Mucosa of stomach (tissue), 1 donor: ENCODE results near the gene DTX3.
"Not testable (repeated sequence)": the region's sequence is repeated elsewhere in the genome, so short reads cannot be mapped to it uniquely, and the experiment has no call there.

ENCODE experiments used
- H3K27me3 ChIP-seq: one replicate; pipeline ENCODE4 v1.7.0; 2013; ENCODE audit warnings: mild to moderate bottlenecking, low read length; ENCODE audit not compliant: control insufficient read depth, insufficient read depth
- H3K36me3 ChIP-seq: one replicate; pipeline ENCODE4 v1.7.0; 2013; ENCODE audit warnings: low read length; ENCODE audit not compliant: control insufficient read depth, insufficient read depth
- H3K4me1 ChIP-seq: one replicate; pipeline ENCODE4 v1.7.0; 2013; ENCODE audit warnings: mild to moderate bottlenecking, low read length; ENCODE audit not compliant: control insufficient read depth, insufficient read depth
- H3K4me3 ChIP-seq: one replicate; pipeline ENCODE4 v1.7.0; 2013; ENCODE audit warnings: low read length
- H3K9ac ChIP-seq: one replicate; pipeline ENCODE4 v1.7.0; 2013; ENCODE audit warnings: mild to moderate bottlenecking, low read length, moderate library complexity
- H3K9me3 ChIP-seq: one replicate; pipeline ENCODE4 v1.7.0; 2013; ENCODE audit warnings: mild to moderate bottlenecking, low read length, moderate library complexity; ENCODE audit not compliant: control insufficient read depth
- donor health status: Pancreatic carcinoma.

Gene DTX3

DNA sequence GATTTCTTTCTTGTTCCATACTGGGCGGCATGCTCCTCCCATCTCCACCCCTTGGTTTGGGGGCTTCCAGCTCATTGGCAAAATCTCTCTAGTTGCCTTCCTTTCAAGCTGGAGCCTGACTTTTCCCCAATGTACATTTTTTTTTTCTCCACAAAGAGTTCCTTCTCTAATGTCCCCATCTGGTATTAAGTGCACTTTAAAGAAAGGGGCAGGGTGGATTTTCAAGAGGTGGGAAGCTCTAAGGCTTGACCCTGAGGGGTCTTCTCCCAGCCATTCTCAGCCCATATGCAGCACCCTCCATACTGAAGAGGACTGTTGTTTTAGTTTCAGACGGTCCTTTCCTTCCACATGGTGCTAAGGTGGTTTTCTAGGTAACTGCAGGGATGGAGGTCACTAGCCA, 19.5 kb upstream of the DTX3 start:
- Histone ChIP-seq H3K9ac (no peak overlapping the region), H3K27me3 (peaks cover 6% of the 10 kb centered on the region), H3K4me1 (no peaks in the 10 kb centered on the region), H3K9me3 (no peaks in the 10 kb centered on the region), H3K36me3 (no peaks in the 10 kb centered on the region), H3K4me3 (no peak overlapping the region)

DNA sequence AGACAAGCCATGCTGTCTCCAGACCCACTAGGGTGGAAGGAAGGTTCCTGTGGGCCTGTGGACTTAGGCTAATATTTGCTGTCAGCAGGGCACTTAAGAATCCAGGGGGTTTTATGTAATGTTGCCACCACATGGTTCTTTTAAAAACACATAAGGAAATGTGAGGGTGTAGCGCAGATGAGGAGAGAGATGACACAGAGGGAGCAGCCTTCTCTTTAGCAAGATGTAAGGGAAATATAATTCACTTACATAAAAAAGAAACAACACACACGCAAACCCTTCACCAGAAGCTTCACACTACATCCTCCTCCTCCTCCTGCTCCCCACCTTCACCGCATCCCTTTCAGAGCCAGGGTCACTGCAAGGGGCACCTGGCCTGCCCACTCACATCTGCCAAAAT, 18.5 kb upstream of the DTX3 start:
- Histone ChIP-seq H3K9ac (no peak overlapping the region), H3K4me3 (no peak overlapping the region), H3K36me3 (no peaks in the 10 kb centered on the region), H3K9me3 (no peaks in the 10 kb centered on the region), H3K4me1 (peaks cover 6% of the 10 kb centered on the region), H3K27me3 (peaks cover 6% of the 10 kb centered on the region)

DNA sequence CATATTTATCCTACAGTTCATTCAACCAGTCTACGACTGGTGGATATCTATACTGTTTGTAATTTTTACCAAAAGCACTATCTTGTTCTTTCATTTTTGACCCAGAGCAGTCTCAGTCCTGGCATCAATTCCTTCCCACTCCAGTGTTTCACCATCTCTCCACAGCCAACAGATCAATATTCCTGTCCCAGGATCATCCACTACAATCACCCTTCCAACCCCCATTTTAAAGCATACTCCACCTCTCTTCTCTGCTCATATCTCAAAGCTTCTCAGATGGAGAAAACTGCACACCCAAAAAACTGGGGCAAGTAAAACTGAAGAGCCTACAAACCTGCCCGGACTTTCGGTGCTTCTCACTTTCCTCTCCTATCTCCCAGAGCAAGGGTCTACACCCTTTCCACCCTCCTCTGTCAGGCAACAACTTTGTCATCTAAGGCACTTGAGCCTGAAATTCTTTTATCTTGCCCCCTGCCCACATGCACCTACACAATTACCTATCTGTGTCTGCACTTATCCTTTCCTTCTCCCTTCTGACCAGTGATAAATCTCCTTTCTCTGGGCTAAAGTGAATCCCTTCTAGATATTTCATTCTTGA, 17.7 kb upstream of the DTX3 start:
- Histone ChIP-seq H3K9me3 (no peaks in the 10 kb centered on the region), H3K27me3 (peaks cover 6% of the 10 kb centered on the region), H3K9ac (no peak overlapping the region), H3K4me3 (no peak overlapping the region), H3K36me3 (no peaks in the 10 kb centered on the region), H3K4me1 (peaks cover 12% of the 10 kb centered on the region)

DNA sequence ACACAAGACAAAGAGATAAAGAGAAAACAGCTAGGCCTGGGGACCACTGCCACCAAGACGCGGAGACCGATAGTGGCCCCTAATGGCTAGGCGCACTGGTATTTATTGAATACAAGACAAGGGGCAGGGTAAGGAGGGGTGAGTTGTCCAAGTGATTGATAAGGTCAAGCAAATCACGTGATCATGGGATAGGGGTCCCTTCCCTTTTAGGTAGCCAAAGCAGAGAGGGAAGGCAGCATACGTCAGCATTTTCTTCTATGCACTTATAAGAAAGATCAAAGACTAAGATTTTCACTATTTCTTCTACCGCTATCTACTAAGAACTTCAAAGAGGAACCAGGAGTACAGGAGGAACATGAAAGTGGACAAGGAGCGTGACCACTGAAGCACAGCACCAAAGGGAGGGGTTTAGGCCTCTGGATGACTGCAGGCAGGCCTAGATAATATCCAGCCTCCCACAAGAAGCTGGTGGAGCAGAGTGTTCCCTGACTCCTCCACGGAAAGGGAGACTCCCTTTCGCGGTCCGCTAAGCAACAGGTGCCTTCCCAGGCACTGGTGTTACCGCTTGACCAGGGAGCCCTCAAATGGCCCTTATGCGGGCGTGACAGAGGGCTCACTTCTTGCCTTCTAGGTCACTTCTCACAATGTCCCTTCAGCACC, 15.5 kb upstream of the DTX3 start:
- not testable (repeated sequence) for H3K9me3 ChIP-seq, H3K9ac ChIP-seq, H3K4me3 ChIP-seq, H3K36me3 ChIP-seq, H3K27me3 ChIP-seq
- H3K4me1 ChIP-seq, result peaks cover 24% of the 10 kb centered on the region

DNA sequence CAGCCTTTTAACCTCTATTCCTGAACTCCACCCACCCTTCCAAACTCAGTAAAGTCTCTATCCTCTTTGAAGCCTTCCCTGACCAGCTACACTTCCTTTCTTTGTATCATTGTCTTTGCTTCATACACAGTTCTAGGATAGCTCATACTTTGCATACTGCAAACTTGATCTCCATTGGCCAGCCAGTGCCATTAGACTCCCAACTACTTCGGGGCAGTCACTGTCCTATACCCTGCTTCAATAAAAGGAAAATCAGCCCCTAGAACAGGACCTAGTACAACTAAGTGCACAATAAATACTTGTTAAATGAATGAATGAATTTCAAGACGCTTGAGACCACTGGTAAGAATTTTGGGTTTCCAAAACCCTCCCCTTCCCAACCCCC, 14.2 kb upstream of the DTX3 start:
- Histone ChIP-seq H3K9me3 (no peaks in the 10 kb centered on the region), H3K27me3 (no peaks in the 10 kb centered on the region), H3K9ac (peak overlapping the region; percentile 95), H3K36me3 (no peaks in the 10 kb centered on the region), H3K4me1 (peaks cover 24% of the 10 kb centered on the region), H3K4me3 (peak overlapping the region; percentile 99)

DNA sequence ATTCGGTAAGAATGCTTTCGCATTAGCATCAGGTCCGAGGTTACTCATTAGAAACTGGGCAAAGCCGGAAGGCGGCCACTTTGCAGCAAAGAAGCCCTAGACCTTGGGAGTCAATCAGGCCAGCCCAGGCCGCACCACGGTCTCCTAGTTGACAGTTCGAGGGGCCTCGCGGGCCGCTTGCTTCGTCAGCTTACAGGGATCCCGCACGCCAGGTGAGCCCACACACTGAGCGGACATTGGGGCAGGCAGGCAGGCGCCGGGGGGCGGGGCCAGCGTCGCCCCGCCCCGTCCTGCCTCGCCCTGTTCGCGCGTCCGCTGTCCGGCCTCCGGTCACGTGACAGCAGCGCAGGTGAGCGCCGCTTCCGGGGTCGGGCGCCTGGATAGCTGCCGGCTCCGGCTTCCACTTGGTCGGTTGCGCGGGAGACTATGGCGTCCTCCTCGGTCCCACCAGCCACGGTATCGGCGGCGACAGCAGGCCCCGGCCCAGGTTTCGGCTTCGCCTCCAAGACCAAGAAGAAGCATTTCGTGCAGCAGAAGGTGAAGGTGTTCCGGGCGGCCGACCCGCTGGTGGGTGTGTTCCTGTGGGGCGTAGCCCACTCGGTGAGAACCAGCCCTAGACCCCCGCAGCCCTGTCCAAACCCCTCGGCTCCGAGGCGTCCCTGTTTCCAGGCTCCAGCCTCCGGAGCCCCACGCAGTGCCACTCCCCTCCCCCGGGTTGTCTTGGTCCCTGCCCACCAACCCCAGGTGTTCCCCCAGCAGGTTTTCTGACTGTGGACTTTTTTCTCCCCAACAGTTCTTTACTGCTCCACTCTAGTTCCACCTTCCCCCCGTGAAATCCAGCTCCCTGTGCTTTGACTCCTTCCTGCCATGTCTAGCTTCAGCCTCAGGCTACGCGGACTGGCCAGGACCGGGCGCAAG, 13.5 kb upstream of the DTX3 start, which contains the start of gene PIP4K2C:
Gene PIP4K2C (plus strand): TSS at position 329 of the 918 bp plus-strand sequence. CDS start 98 bp downstream, at position 427.
- H3K9me3 ChIP-seq, result no peaks in the 10 kb centered on the region
- H3K4me1 ChIP-seq, result peaks cover 24% of the 10 kb centered on the region
- H3K9ac ChIP-seq, result peak within 1 kb of the TSS; percentile 95
- no peaks in the 10 kb centered on the region for H3K27me3 ChIP-seq
- H3K36me3 ChIP-seq, result no peaks in the 10 kb centered on the region
- H3K4me3 ChIP-seq, result peak within 1 kb of the TSS; percentile 99

DNA sequence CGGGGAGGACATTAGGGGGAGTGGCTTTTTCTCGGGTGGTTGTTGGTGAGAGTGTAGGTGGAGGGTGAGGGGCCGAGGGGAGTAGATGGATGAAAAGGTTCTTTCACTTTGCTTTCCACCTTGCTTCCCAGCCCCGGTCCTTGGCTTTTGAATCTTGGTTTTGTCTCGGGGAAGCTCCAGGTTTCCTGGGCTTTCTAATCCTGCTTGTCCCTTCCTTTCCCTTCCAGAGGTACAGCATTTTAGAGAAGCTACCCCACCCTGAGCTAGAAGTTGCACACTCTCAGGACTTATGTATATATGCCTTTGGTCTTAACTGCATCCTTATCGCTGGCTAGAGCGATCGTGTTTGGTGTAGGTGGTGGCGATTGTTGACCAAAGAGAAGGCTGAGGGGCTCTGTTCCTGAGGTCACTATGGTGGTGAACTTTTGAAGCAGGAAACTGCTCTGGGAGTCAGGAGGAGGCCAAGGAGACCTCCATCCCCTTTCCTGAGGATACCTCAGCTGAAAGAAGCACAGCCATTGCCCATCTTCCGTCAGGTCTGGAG, 12.8 kb upstream of the DTX3 start:
- Histone ChIP-seq H3K36me3 (no peaks in the 10 kb centered on the region), H3K27me3 (no peaks in the 10 kb centered on the region), H3K9me3 (no peaks in the 10 kb centered on the region), H3K9ac (peak overlapping the region; percentile 95), H3K4me1 (peaks cover 24% of the 10 kb centered on the region), H3K4me3 (peak overlapping the region; percentile 99)

DNA sequence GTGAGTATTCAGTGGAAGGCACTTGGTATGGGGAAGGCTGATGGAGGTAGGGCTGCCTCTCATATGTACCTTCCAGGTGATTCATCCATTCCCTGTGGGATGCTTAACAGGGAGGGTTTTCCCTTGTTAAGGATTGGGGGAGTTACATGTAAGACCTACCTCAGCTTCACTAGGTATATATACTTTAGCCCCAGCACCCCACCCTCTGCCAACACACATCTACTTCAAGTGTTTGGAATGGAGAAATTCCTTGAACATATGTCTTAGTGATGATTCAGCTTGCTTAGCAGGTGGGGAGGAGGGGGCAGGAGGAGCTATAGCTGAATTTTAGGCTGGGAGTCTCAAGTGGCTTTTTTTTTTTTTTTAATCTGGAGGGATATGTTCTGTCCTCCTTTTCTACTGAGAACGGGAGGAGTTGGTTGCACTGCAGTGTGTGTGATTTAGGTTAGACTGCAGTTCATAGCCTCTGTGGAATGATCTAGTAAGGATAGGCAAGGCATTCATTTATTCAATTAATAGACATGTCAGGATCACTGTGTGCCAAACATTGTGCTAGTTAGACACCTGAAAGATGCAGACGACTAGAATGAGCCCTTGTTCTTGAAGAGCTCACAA, 12.0 kb upstream of the DTX3 start:
- Histone ChIP-seq H3K4me1 (peaks cover 24% of the 10 kb centered on the region), H3K36me3 (no peaks in the 10 kb centered on the region), H3K4me3 (peak overlapping the region; percentile 99), H3K27me3 (no peaks in the 10 kb centered on the region), H3K9me3 (no peaks in the 10 kb centered on the region), H3K9ac (peak overlapping the region; percentile 13)

DNA sequence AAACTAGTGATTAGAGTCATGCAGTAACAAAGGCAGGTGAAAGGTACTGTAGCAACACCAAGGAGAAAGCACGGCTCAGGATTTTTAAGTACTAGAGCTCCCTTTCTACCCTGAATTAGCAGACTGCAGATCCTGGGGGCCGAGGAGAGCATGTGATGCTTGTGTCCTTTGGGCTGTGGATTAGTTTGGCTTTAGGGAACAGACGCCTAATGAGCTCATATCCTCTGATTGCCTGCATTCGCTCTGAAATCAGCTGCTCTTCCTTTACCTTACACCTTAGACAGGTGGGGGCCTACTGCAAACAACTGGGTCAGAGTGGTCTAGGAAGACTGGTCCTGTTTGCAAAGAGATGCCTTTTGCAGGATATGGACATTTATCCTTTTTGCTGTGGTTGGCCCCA, 11.4 kb upstream of the DTX3 start:
- no peaks in the 10 kb centered on the region for H3K9me3 ChIP-seq
- peaks cover 24% of the 10 kb centered on the region for H3K4me1 ChIP-seq
- no peak overlapping the region for H3K4me3 ChIP-seq
- no peaks in the 10 kb centered on the region for H3K27me3 ChIP-seq
- peak overlapping the region; percentile 13 for H3K9ac ChIP-seq
- H3K36me3 ChIP-seq, result no peaks in the 10 kb centered on the region

DNA sequence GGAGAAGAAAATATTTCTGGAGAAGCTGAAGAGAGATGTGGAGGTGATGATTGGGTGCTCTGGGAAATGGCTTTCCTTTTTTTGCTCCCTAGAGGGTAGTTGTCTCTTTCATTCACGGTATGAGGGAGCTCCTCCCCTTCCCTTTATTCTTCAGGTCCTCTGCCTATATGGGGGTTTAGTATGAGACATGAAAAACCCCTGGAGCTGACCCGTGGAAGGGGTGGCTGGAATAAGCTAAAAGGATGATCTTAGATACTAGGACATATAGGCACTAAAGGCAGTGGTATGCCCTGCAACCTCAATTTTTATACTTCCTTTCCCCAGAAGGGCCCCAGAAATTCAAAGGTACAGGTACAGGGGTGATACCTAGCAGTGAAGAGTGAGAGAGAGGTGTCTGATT, 4.2 kb upstream of the DTX3 start:
- H3K9ac ChIP-seq, result no peak overlapping the region
- H3K4me3 ChIP-seq, result no peak overlapping the region
- peaks cover 15% of the 10 kb centered on the region for H3K4me1 ChIP-seq
- H3K9me3 ChIP-seq, result no peaks in the 10 kb centered on the region
- no peaks in the 10 kb centered on the region for H3K36me3 ChIP-seq
- peaks cover 3% of the 10 kb centered on the region for H3K27me3 ChIP-seq

DNA sequence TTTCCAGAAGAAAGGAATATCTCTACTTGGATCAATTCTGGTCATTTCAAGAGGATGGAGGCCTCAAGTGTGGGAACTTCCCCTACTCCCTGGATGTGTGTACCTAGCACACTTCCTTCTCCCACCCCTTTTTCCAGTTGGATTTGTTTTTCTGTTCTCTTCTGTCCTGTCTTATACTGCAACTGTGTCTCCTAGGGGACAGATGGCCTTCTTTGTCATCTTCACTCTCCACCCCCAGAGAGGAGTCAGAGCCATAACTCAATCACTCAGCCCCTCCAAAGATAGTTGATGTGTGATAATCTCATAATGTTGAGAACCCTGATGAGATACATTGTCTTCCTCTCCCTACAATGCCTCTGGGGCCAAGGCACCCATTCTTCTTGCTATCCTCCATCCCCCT, 2.1 kb upstream of the DTX3 start:
- Histone ChIP-seq H3K9me3 (no peaks in the 10 kb centered on the region), H3K36me3 (no peaks in the 10 kb centered on the region), H3K4me3 (no peak overlapping the region), H3K27me3 (peaks cover 5% of the 10 kb centered on the region), H3K4me1 (peaks cover 21% of the 10 kb centered on the region), H3K9ac (no peak overlapping the region)
